Measurements from ENCODE around the gene PRKCA. TPM values are rescaled to one million over a fixed set of nuclear protein-coding genes. Genes with fewer than 3 reads are reported as not detected.

Gene PRKCA
- total RNA-seq, 1 experiment from 2014 or later: 29.5 TPM

- ChIA-PET CTCF (no interaction called here), POLR2A (no interaction called here)
- Mint-ChIP-seq H3K4me3 (no peak overlapping the region), H3K27me3 (ENCODE audit: low read depth) (no peaks in the 10 kb centered on the region), H3K27ac (no peak overlapping the region), H3K4me1 (peaks cover 12% of the 10 kb centered on the region), H3K36me3 (peaks cover 19% of the 10 kb centered on the region), H3K9me3 (peaks cover 7% of the 10 kb centered on the region; the same call in 1 of the 2 replicates)
- TF ChIP-seq PRRX2 (CRISPR knock-in tag; IDR thresholded peaks at IDR 0.05) (no peak), ZNF532 (CRISPR knock-in tag; IDR thresholded peaks at IDR 0.05; ENCODE audit: borderline replicate concordance) (no peak), ZNF425 (CRISPR knock-in tag; conservative IDR thresholded peaks at IDR 0.05) (no peak), PREB (CRISPR knock-in tag; IDR thresholded peaks at IDR 0.05; ENCODE audit: borderline replicate concordance) (no peak), MYBL2 (CRISPR knock-in tag; IDR thresholded peaks at IDR 0.05) (no peak), IRF1 (CRISPR knock-in tag; IDR thresholded peaks at IDR 0.05) (no peak), JUN (CRISPR knock-in tag; IDR thresholded peaks at IDR 0.05) (no peak), OVOL2 (CRISPR knock-in tag; IDR thresholded peaks at IDR 0.05; ENCODE audit: borderline replicate concordance) (no peak), E2F4 (CRISPR knock-in tag; IDR thresholded peaks at IDR 0.05; ENCODE audit: borderline replicate concordance, low read depth) (no peak)
- DNase-seq (ENCODE audit: low spot score) (no peak), ATAC-seq (no peak)
Observed at GRCh38 chr17:66795486-66795885, 493.1 kb downstream of the PRKCA start.

- DNase-seq (ENCODE audit: low spot score): no peak
- Mint-ChIP-seq H3K36me3 (peaks cover 12% of the 10 kb centered on the region; the same call in 1 of the 2 replicates), H3K4me3 (no peak overlapping the region), H3K27ac (no peak overlapping the region), H3K4me1 (peaks cover 28% of the 10 kb centered on the region), H3K27me3 (ENCODE audit: low read depth) (no peaks in the 10 kb centered on the region; the same call in 1 of the 2 replicates), H3K9me3 (peaks cover 7% of the 10 kb centered on the region; the same call in 1 of the 2 replicates)
- ChIA-PET CTCF (interaction anchor here (0.9 to 1.4 kb wide), 7 partner anchors 10 to 72 kb away, joined by 3 to 10 read pairs (median 6); no protein-coding TSS in a partner anchor), POLR2A (no interaction called here)
- no peak for ATAC-seq
- TF ChIP-seq MLX (CRISPR knock-in tag; IDR thresholded peaks at IDR 0.05): no peak
Observed at GRCh38 chr17:66799849-66800537, 497.6 kb downstream of the PRKCA start.

Measured in WTC11 (cell line).